Activated CD4-positive, alpha-beta T cell treated with anti-CD3 and anti-CD28 coated beads, Interleukin-2, amount 10 ng/mL, durations not matched to agents 24 days and 14 days (primary cell): ENCODE data around the gene POFUT2. TPM values are rescaled to one million over a fixed set of nuclear protein-coding genes. Genes with fewer than 3 reads are reported as not detected.

ENCODE experiments used
- DNase-seq: peaks from one replicate; pipeline ENCODE4 v3.0.0; 2022
- H3K27ac Mint-ChIP-seq: one replicate; pipeline ENCODE4 v1.8.0; 2022; ENCODE audit warnings: mild to moderate bottlenecking, mixed read lengths
- H3K27me3 Mint-ChIP-seq: one replicate; pipeline ENCODE4 v1.8.0; 2022; ENCODE audit warnings: mixed read lengths
- H3K36me3 Mint-ChIP-seq: one replicate; pipeline ENCODE4 v1.8.0; 2022; ENCODE audit warnings: low read depth, mild to moderate bottlenecking, mixed read lengths
- H3K4me1 Mint-ChIP-seq: one replicate; pipeline ENCODE4 v1.8.0; 2021; ENCODE audit warnings: mixed read lengths
- H3K4me3 Mint-ChIP-seq: one replicate; pipeline ENCODE4 v1.8.0; 2022; ENCODE audit warnings: mild to moderate bottlenecking, moderate library complexity, mixed read lengths
- H3K9me3 Mint-ChIP-seq: one replicate; pipeline ENCODE4 v1.8.0; 2021; ENCODE audit warnings: mixed read lengths
- intact Hi-C: fragments of 100-400 bp; cut with micrococcal nuclease; formaldehyde crosslinking; loops from one replicate; pipeline ENCODE4 v1.15.1; 2023
- total RNA-seq: library from RNA; stranded (reverse); gene quantifications from 2 replicates; pipeline ENCODE4 v1.2.3, GENCODE V29; 2022

Gene POFUT2
- total RNA-seq, 1 donor from 2014 or later, result 17.9 TPM

- H3K36me3 Mint-ChIP-seq, result peaks cover 27% of the 10 kb centered on the region
- H3K27me3 Mint-ChIP-seq, result no peaks in the 10 kb centered on the region
- H3K4me1 Mint-ChIP-seq, result peaks cover 7% of the 10 kb centered on the region
- no peak for DNase-seq
- no peaks in the 10 kb centered on the region for H3K9me3 Mint-ChIP-seq
- H3K4me3 Mint-ChIP-seq, result no peak overlapping the region
- intact Hi-C loops, result loop anchor here (10.0 kb wide), 1 partner anchor 198 kb away; no protein-coding TSS in a partner anchor
- no peak overlapping the region for H3K27ac Mint-ChIP-seq
Observed at GRCh38 chr21:45282283-45283034, 5.2 kb downstream of the POFUT2 start.

GRCh38 chr21:45281411-45282282 is 6.0 kb downstream of the POFUT2 start:
- Mint-ChIP-seq H3K36me3 (peaks cover 27% of the 10 kb centered on the region), H3K4me3 (no peak overlapping the region), H3K27ac (no peak overlapping the region), H3K9me3 (no peaks in the 10 kb centered on the region), H3K4me1 (peaks cover 7% of the 10 kb centered on the region), H3K27me3 (no peaks in the 10 kb centered on the region)
- no peak for DNase-seq
- intact Hi-C loops, result loop anchor here (10.0 kb wide), 1 partner anchor 197 kb away; no protein-coding TSS in a partner anchor

GRCh38 chr21:45280969-45281368 is 6.7 kb downstream of the POFUT2 start:
- H3K4me1 Mint-ChIP-seq, result peaks cover 5% of the 10 kb centered on the region

DNA sequence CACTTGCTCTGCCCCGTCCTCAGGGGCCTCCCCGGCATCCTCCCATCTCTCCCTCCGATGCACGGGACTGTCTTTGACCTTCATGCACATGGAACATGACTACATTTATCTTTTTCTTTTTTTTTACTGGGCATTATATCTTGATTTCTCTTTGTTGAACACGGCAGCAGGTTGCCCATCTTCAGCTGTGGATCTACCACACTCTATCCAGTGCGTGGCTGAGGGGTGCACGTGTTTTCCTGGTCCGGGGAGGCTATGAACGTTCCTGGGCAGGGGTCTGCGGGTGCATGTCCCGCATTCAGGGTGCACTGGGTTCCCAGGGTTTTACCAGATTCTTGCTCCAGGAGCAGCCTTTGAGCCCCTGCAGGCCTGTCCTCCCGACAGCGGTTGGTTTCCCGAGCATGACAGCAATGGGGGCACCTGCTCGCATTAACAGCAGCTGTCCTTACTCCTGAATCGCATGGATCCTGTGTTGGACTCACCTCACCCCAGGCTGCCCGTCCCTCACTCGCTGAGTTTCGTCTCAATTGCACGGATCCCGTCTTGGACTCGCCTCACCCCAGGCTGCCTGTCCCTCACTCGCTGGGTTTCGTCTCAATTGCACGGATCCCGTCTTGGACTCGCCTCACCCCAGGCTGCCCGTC is 7.4 kb downstream of the POFUT2 start:
- Mint-ChIP-seq H3K36me3 (peaks cover 23% of the 10 kb centered on the region), H3K9me3 (no peaks in the 10 kb centered on the region), H3K27ac (no peak overlapping the region), H3K4me3 (no peak overlapping the region), H3K27me3 (no peaks in the 10 kb centered on the region), H3K4me1 (peaks cover 2% of the 10 kb centered on the region)
- intact Hi-C loops, result loop anchor here (10.0 kb wide), 1 partner anchor 195 kb away; no protein-coding TSS in a partner anchor
- DNase-seq, result no peak

More at GRCh38 chr21:45280969-45281368, 6.7 kb downstream of the POFUT2 start:
- intact Hi-C loops, result loop anchor here (10.0 kb wide), 1 partner anchor 196 kb away; no protein-coding TSS in a partner anchor
- peaks cover 27% of the 10 kb centered on the region for H3K36me3 Mint-ChIP-seq
- H3K9me3 Mint-ChIP-seq, result no peaks in the 10 kb centered on the region
- no peaks in the 10 kb centered on the region for H3K27me3 Mint-ChIP-seq
- no peak overlapping the region for H3K27ac Mint-ChIP-seq
- H3K4me3 Mint-ChIP-seq, result no peak overlapping the region
- DNase-seq, result no peak

- Mint-ChIP-seq H3K27ac (no peak overlapping the region), H3K4me3 (no peak overlapping the region), H3K27me3 (no peaks in the 10 kb centered on the region), H3K9me3 (no peaks in the 10 kb centered on the region), H3K4me1 (no peaks in the 10 kb centered on the region), H3K36me3 (peaks cover 17% of the 10 kb centered on the region)
- intact Hi-C loops, result loop anchor here (10.0 kb wide), 1 partner anchor 195 kb away; no protein-coding TSS in a partner anchor
- DNase-seq, result no peak
Observed at GRCh38 chr21:45279446-45280177, 8.1 kb downstream of the POFUT2 start.

GRCh38 chr21:45278156-45278911 is 9.4 kb downstream of the POFUT2 start:
- no peaks in the 10 kb centered on the region for H3K4me1 Mint-ChIP-seq
- no peaks in the 10 kb centered on the region for H3K9me3 Mint-ChIP-seq
- H3K36me3 Mint-ChIP-seq, result peaks cover 13% of the 10 kb centered on the region
- no peak for DNase-seq
- H3K27me3 Mint-ChIP-seq, result no peaks in the 10 kb centered on the region
- H3K4me3 Mint-ChIP-seq, result no peak overlapping the region
- intact Hi-C loops, result no loop called here
- no peak overlapping the region for H3K27ac Mint-ChIP-seq

- no peak overlapping the region for H3K4me3 Mint-ChIP-seq
- intact Hi-C loops, result no loop called here
Observed at GRCh38 chr21:45277101-45278045, 10.3 kb downstream of the POFUT2 start.

GRCh38 chr21:45276596-45276995 is 11.1 kb downstream of the POFUT2 start:
- DNase-seq, result no peak
- Mint-ChIP-seq H3K9me3 (no peaks in the 10 kb centered on the region), H3K27me3 (no peaks in the 10 kb centered on the region), H3K36me3 (peaks cover 11% of the 10 kb centered on the region), H3K27ac (no peak overlapping the region), H3K4me3 (no peak overlapping the region), H3K4me1 (no peaks in the 10 kb centered on the region)
- intact Hi-C loops, result no loop called here

More at GRCh38 chr21:45277101-45278045, 10.3 kb downstream of the POFUT2 start:
- Mint-ChIP-seq H3K36me3 (peaks cover 12% of the 10 kb centered on the region), H3K27me3 (no peaks in the 10 kb centered on the region), H3K9me3 (no peaks in the 10 kb centered on the region), H3K27ac (no peak overlapping the region), H3K4me1 (no peaks in the 10 kb centered on the region)
- no peak for DNase-seq

- intact Hi-C loops, result loop anchor here (5.0 kb wide), 1 partner anchor 118 kb away; no protein-coding TSS in a partner anchor
- no peak for DNase-seq
- H3K4me1 Mint-ChIP-seq, result peaks cover 15% of the 10 kb centered on the region
- peaks cover 21% of the 10 kb centered on the region for H3K36me3 Mint-ChIP-seq
- no peak overlapping the region for H3K27ac Mint-ChIP-seq
- H3K27me3 Mint-ChIP-seq, result no peaks in the 10 kb centered on the region
- peaks cover 5% of the 10 kb centered on the region for H3K9me3 Mint-ChIP-seq
- H3K4me3 Mint-ChIP-seq, result no peak overlapping the region
Observed at GRCh38 chr21:45270306-45270821, 17.3 kb downstream of the POFUT2 start.

DNA sequence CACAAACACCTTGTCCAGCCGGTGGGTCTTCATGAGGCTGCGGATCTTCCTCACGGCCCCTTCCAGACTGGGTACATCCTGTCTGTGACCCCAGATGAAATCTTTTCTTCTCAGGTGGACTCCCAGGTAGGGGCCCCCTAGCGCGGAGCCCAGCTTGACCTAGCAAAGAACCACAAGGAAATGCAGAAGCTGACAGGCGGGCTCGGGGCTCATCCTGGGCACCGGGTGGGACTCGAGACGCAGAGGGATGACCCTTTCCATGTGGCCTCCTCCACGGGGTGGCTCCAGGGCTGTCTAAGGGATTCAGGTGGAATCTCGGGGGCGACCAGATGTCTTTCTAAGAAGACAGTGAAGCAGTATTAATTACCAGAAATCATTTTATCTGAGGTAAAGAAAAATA is 17.8 kb downstream of the POFUT2 start:
- DNase-seq, result no peak
- Mint-ChIP-seq H3K4me3 (no peak overlapping the region), H3K27ac (no peak overlapping the region), H3K9me3 (peaks cover 5% of the 10 kb centered on the region), H3K27me3 (no peaks in the 10 kb centered on the region), H3K36me3 (peaks cover 22% of the 10 kb centered on the region), H3K4me1 (peaks cover 15% of the 10 kb centered on the region)
- intact Hi-C loops, result loop anchor here (5.0 kb wide), 1 partner anchor 118 kb away; no protein-coding TSS in a partner anchor

DNA sequence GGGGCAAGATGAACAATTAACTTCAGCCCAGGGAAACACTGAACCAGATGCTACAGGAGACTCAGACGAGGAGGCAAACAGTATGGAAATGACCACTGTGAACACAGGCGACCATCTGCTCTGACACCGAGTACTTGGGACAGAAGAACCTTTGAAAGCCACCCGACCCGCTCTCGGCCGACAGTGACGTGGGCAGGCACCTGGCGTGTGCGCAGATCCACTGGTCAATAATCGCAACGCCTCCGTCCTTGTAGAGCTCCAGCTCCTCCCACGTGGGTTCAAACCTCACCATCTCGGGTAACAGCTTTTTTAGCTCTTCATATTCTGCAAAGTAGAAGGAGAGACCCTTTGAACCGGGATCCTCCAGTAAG is 20.3 kb downstream of the POFUT2 start:
- no peaks in the 10 kb centered on the region for H3K27me3 Mint-ChIP-seq
- no peak overlapping the region for H3K4me3 Mint-ChIP-seq
- intact Hi-C loops, result no loop called here
- H3K27ac Mint-ChIP-seq, result no peak overlapping the region
- H3K4me1 Mint-ChIP-seq, result peaks cover 15% of the 10 kb centered on the region
- peaks cover 33% of the 10 kb centered on the region for H3K36me3 Mint-ChIP-seq
- DNase-seq, result no peak
- peaks cover 5% of the 10 kb centered on the region for H3K9me3 Mint-ChIP-seq
